OCI-LY1 (cell line): ENCODE results near the gene WFDC1.

ENCODE experiments used
- CTCF ChIP-seq: fragments of 200-600 bp; sonication (generic), shearing (Covaris generic); IDR thresholded peaks from 2 replicates; pipeline ENCODE4 v1.5.1; 2017; ENCODE audit warnings: mild to moderate bottlenecking, antibody characterized with exemption, low read length, moderate library complexity, mixed read lengths
- EZH2 ChIP-seq: fragments of 200-600 bp; sonication (generic), shearing (Covaris generic); IDR thresholded peaks from 2 replicates; pipeline ENCODE4 v1.8.0; 2017; ENCODE audit warnings: borderline replicate concordance, mixed run types, mild to moderate bottlenecking, antibody characterized with exemption, low read length, moderate library complexity, mixed read lengths

GRCh38 chr16:84367297-84367680 lies 72.6 kb downstream of the WFDC1 start:
- TF ChIP-seq CTCF = no peak
- no peak for TF ChIP-seq EZH2
